ENCODE data around the gene EYA2. TPM values are rescaled to one million over a fixed set of nuclear protein-coding genes. Genes with fewer than 3 reads are reported as not detected.
"Not testable (repeated sequence)": the region's sequence is repeated elsewhere in the genome, so short reads cannot be mapped to it uniquely, and the experiment has no call there.

EYA2 gene
- total and polyA plus RNA-seq, 4 donors = 1.2 to 10.9 (median 6.7) TPM

DNA sequence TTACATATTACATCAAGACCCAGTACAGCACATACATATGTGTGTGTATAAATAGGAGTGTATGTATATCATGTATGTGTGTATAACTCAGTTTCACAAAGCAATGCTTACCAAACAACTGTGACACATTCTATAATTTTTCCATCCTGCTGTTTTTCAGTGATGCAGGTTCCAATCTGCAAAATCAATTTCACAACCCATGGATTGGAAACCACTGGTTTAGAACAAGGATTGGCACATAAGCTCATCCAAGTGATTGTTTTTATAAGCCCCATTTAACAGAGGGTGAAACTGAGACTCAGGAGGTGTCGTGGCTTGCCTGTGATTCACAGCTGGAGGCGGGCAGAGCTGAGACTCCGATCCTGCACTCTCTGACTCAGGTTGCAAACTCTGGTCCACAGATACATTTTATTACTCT, 303.6 kb downstream of the EYA2 start:
- Histone ChIP-seq H3K27me3 (ENCODE audit: control insufficient read depth in 1 of 2, insufficient read depth in 2 of 2, low read length in 1 of 2) (no peaks in the 10 kb centered on the region), H3K27ac (ENCODE audit: low read depth in 1 of 2, low read length in 2 of 2) (no peak overlapping the region), H3K9me3 (ENCODE audit: control insufficient read depth, low read length) (no peaks in the 10 kb centered on the region), H3K36me3 (ENCODE audit: control insufficient read depth in 1 of 2, insufficient read depth in 2 of 2, low read length in 1 of 2) (no peaks in the 10 kb centered on the region), H3K4me1 (ENCODE audit: control insufficient read depth in 1 of 2, insufficient read depth in 2 of 2, low read length in 2 of 2) (no peaks in the 10 kb centered on the region), H3K4me3 (ENCODE audit: low read length in 2 of 2) (no peak overlapping the region)
- DNase-seq = no peak
- ATAC-seq (ENCODE audit: low FRiP score) = no peak
- 88 to 91% methylated on average over 3 of the region's 3 CpGs for WGBS, 2 donors
- intact Hi-C loops (cut with DNase I) = loop anchor here (5.0 kb wide), 2 partner anchors 184 to 424 kb away; no protein-coding TSS in a partner anchor

DNA sequence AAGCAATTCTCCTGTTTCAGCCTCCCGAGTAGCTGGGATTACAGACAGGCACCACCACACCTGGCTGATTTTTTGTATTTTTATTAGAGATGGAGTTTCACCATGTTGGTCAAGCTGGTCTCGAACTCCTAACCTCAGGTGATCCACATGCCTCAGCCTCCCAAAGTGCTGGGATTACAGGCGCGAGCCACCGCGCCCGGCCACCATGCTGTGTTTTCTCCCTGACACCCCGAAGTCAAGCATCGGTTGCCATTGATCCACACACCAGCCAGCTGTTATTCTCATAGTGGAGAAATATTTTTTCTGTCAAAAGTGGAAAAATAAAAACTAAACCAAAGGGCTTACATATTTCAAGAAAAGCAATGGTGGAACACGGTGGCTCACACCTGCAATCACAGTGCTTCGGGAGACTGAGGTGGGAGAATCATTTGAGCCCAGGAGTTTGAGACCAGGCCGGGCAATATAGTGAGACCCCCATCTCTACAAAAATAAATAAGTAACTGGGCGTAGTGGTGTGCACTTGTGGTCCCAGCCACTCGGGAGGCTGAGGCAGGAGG, 304.4 kb downstream of the EYA2 start:
- no peak overlapping the region for H3K27ac ChIP-seq (ENCODE audit: low read depth in 1 of 2, low read length in 2 of 2)
- ATAC-seq (ENCODE audit: low FRiP score) = no peak
- H3K4me1 ChIP-seq (ENCODE audit: control insufficient read depth in 1 of 2, insufficient read depth in 2 of 2, low read length in 2 of 2) = no peaks in the 10 kb centered on the region
- 93 to 94% methylated on average over 14 of the region's 14 CpGs for WGBS, 2 donors
- H3K4me3 ChIP-seq (ENCODE audit: low read length in 2 of 2) = no peak overlapping the region
- no peaks in the 10 kb centered on the region for H3K27me3 ChIP-seq (ENCODE audit: control insufficient read depth in 1 of 2, insufficient read depth in 2 of 2, low read length in 1 of 2)
- H3K36me3 ChIP-seq (ENCODE audit: control insufficient read depth in 1 of 2, insufficient read depth in 2 of 2, low read length in 1 of 2) = no peaks in the 10 kb centered on the region
- DNase-seq = no peak
- H3K9me3 ChIP-seq (ENCODE audit: control insufficient read depth, low read length) = no peaks in the 10 kb centered on the region
- intact Hi-C loops (cut with DNase I) = loop anchor here (5.0 kb wide), 2 partner anchors 183 to 423 kb away; no protein-coding TSS in a partner anchor

DNA sequence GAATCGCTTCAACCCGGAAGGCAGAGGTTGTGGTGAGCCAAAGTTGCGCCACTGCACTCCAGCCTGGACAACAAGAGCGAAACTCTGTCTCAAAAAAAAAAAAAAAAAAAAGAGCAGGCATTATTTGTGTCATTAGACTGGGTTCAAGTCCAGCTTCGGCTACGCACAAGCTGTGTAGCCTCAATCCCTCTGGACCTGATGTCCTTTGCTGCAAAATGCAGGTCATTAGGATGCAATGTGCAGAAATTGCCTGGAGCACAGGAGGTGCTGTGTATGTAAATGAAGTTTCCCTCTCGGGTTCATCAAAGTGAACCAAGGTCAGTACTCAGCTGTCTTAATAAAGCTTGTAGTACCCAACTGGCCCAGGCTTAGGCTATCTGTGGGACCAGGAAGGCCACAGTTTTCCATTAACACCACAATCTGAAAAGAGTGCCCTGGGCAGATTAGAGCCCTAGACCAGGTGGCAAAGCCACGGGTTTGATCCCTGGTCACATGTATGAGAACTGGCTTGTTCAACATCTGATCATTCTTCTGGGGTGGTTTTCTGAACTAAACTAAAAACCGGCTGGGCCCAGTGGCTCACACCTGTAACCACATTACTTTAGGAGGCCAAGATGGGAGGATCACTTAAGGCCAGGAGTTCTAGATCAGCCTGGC, 306.6 kb downstream of the EYA2 start:
- 94% methylated on average over 9 of the region's 9 CpGs for WGBS, 2 donors
- no peak for ATAC-seq (ENCODE audit: low FRiP score)

DNA sequence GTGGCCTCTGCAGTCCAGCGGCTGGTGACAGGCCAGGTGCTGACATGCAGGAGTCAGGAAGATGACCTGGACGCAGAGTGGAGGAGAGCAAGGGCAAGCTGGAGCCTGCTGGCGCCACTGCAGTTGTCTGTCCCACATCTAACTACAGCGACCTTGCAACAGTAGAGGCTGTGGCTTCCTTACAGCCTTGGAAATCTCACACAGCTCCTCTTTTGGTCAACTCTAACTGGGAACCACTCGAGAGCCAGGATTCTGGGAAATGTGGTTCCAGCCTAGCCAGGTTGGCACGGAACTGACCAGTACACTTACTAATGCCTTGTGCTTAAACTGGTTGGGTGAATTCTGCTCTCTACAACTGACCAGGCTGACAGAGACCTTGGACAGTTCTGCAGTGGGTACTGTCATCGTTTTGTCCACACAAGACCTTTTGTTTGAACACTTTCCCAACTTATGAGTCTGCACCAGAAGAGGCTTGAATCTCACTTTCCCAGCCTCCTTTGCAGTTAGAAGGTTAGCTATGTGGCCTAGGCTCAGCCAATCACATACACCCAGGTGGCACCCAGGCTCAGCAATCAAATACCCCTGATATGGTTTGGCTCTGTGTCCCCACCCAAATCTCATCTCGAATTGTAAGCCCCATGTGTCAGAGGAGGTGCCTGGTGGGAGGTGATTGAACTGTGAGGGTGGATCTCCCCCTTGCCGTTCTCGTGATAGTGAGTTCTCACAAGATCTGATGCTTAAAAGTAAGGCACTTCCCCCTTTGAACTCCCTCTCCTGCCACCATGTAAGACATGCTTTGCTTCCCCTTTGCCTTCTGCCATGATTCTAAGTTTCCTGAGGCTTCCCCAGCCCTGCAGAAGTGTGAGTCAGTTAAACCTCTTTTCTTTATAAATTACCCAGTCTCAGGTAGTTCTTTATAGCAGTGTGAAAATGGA, 308.4 kb downstream of the EYA2 start:
- WGBS, 2 donors = 83 to 85% methylated on average over 10 of the region's 10 CpGs
- Histone ChIP-seq H3K36me3 (ENCODE audit: control insufficient read depth in 1 of 2, insufficient read depth in 2 of 2, low read length in 1 of 2) (no peaks in the 10 kb centered on the region), H3K27me3 (ENCODE audit: control insufficient read depth in 1 of 2, insufficient read depth in 2 of 2, low read length in 1 of 2) (no peaks in the 10 kb centered on the region), H3K27ac (ENCODE audit: low read depth in 1 of 2, low read length in 2 of 2) (no peak overlapping the region), H3K4me1 (ENCODE audit: control insufficient read depth in 1 of 2, insufficient read depth in 2 of 2, low read length in 2 of 2) (no peaks in the 10 kb centered on the region), H3K9me3 (ENCODE audit: control insufficient read depth, low read length) (no peaks in the 10 kb centered on the region), H3K4me3 (ENCODE audit: low read length in 2 of 2) (no peak overlapping the region)
- DNase-seq (no peak), ATAC-seq (ENCODE audit: low FRiP score) (no peak)
- intact Hi-C loops (cut with DNase I) = loop anchor here in 1 of 2 donors (10.0 kb wide), 2 partner anchors 262 to 1422 kb away; no protein-coding TSS in a partner anchor

More for the DNA sequence above, 306.6 kb downstream of the EYA2 start:
- Histone ChIP-seq H3K4me3 (ENCODE audit: low read length in 2 of 2) (no peak overlapping the region), H3K4me1 (ENCODE audit: control insufficient read depth in 1 of 2, insufficient read depth in 2 of 2, low read length in 2 of 2) (no peaks in the 10 kb centered on the region), H3K27me3 (ENCODE audit: control insufficient read depth in 1 of 2, insufficient read depth in 2 of 2, low read length in 1 of 2) (no peaks in the 10 kb centered on the region), H3K36me3 (ENCODE audit: control insufficient read depth in 1 of 2, insufficient read depth in 2 of 2, low read length in 1 of 2) (no peaks in the 10 kb centered on the region), H3K9me3 (ENCODE audit: control insufficient read depth, low read length) (no peaks in the 10 kb centered on the region), H3K27ac (ENCODE audit: low read depth in 1 of 2, low read length in 2 of 2) (no peak overlapping the region)
- no peak for DNase-seq
- intact Hi-C loops (cut with DNase I) = loop anchor here in 1 of 2 donors (10.0 kb wide), 2 partner anchors 264 to 1424 kb away; no protein-coding TSS in a partner anchor

DNA sequence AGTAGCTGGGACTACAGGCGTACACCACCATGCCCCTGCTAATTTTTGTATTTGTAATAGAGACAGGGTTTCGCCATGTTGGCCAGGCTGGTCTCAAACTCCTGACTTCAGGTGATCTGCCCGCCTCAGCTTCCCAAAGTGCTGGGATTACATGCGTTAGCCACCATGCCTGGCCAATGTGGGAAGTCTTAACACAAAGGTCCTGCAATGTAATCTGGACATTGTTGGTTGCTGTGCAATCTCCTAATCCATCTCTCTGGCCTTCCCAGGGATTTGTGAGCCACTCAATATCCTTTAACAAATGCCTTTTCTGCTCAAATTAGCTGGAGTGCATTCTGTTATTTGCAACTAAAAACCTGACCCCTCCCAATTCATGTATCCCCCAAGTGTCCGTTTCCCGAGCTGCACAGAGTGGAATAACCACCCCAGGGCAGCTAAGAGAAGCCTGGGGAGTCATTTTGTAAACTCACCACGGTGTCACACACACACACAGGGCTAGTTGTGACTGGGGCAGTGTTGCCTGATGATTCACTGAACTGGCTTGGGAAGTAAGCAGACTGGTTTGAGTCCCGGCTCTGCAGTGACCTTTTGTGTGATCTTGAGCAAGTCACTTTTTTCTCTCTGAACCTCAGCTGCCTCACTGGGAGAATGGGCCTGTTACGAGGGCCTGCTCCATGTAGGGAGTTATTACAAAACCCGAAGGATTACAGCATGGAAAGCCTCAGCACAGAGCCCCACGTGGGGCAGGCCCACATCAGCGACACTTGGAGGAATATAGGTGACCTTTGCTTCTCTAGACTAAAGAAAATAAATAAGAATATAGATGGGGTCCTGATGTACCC, 309.6 kb downstream of the EYA2 start:
- DNase-seq (no peak), ATAC-seq (ENCODE audit: low FRiP score) (no peak)
- Histone ChIP-seq H3K27ac (ENCODE audit: low read depth in 1 of 2, low read length in 2 of 2) (no peak overlapping the region), H3K36me3 (ENCODE audit: control insufficient read depth in 1 of 2, insufficient read depth in 2 of 2, low read length in 1 of 2) (peaks cover 0 to 2% of the 10 kb centered on the region in 2 donors), H3K4me3 (ENCODE audit: low read length in 2 of 2) (no peak overlapping the region), H3K4me1 (ENCODE audit: control insufficient read depth in 1 of 2, insufficient read depth in 2 of 2, low read length in 2 of 2) (no peaks in the 10 kb centered on the region), H3K27me3 (ENCODE audit: control insufficient read depth in 1 of 2, insufficient read depth in 2 of 2, low read length in 1 of 2) (no peaks in the 10 kb centered on the region), H3K9me3 (ENCODE audit: control insufficient read depth, low read length) (no peaks in the 10 kb centered on the region)
- 90 to 94% methylated on average over 12 of the region's 12 CpGs for WGBS, 2 donors
- intact Hi-C loops (cut with DNase I) = loop anchor here in 1 of 2 donors (10.0 kb wide), 2 partner anchors 261 to 1421 kb away; no protein-coding TSS in a partner anchor

DNA sequence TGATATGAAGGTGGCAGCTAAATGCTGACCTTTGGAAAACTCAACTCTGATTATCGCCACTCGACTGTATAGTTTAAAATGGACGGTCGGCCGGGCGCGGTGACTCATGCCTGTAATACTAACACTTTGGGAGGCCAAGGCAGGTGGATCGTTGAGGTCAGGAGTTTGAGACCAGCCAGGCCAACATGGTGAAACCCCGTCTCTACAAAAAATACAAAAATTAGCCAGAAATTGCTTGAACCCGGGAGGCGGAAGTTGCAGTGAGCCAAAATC, 310.1 kb downstream of the EYA2 start:
- ATAC-seq (ENCODE audit: low FRiP score); DNase-seq; H3K27me3 ChIP-seq (ENCODE audit: control insufficient read depth in 1 of 2, insufficient read depth in 2 of 2, low read length in 1 of 2); H3K36me3 ChIP-seq (ENCODE audit: control insufficient read depth in 1 of 2, insufficient read depth in 2 of 2, low read length in 1 of 2); H3K4me1 ChIP-seq (ENCODE audit: control insufficient read depth in 1 of 2, insufficient read depth in 2 of 2, low read length in 2 of 2); H3K27ac ChIP-seq (ENCODE audit: low read depth in 1 of 2, low read length in 2 of 2); H3K4me3 ChIP-seq (ENCODE audit: low read length in 2 of 2); H3K9me3 ChIP-seq (ENCODE audit: control insufficient read depth, low read length): not testable (repeated sequence)
- 96 to 97% methylated on average over 11 of the region's 11 CpGs for WGBS, 2 donors
- intact Hi-C loops (cut with DNase I) = loop anchor here in 1 of 2 donors (5.0 to 10.0 kb wide), 3 partner anchors 68 to 1420 kb away; no protein-coding TSS in a partner anchor

DNA sequence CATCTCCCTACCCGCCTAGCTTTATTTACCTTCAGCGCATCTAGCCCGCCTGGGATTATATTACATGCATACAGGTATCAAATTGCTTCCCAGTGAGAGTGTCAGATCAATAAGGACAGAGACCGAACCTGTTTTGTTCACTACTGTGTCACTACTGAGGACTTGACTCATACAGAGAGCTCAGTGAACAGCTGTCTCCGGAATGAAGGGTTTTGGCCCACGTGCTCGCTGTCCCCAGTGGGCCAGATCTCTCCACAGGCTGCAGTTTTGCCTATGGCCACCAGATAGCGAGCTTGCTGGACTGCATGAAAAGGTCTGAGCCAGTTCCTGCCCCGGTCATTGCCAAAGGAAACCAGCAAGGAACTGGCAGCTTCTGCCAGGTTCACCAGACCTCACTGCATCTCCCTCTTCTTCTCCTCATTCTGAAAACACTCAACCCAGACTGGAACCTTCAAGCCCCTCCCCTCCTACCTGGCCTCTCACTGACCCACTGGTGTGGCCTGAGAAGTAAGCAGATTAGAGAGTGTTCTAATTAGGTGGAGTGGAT, 311.0 kb downstream of the EYA2 start:
- Histone ChIP-seq H3K36me3 (ENCODE audit: control insufficient read depth in 1 of 2, insufficient read depth in 2 of 2, low read length in 1 of 2) (peaks cover under 1 to 4% of the 10 kb centered on the region in 2 donors), H3K4me3 (ENCODE audit: low read length in 2 of 2) (no peak overlapping the region), H3K27me3 (ENCODE audit: control insufficient read depth in 1 of 2, insufficient read depth in 2 of 2, low read length in 1 of 2) (no peaks in the 10 kb centered on the region), H3K4me1 (ENCODE audit: control insufficient read depth in 1 of 2, insufficient read depth in 2 of 2, low read length in 2 of 2) (no peaks in the 10 kb centered on the region), H3K9me3 (ENCODE audit: control insufficient read depth, low read length) (no peaks in the 10 kb centered on the region), H3K27ac (ENCODE audit: low read depth in 1 of 2, low read length in 2 of 2) (no peak overlapping the region)
- intact Hi-C loops (cut with DNase I) = loop anchor here in 1 of 2 donors (5.0 to 10.0 kb wide), 3 partner anchors 67 to 1419 kb away; no protein-coding TSS in a partner anchor
- ATAC-seq (ENCODE audit: low FRiP score) (peak; percentile 59), DNase-seq (peak in 1 of 2 donors; percentile 91)
- WGBS, 2 donors = 41 to 44% methylated on average over 9 of the region's 9 CpGs

Data from aorta (tissue), 5 donors.